ENCODE data around the gene PIH1D1.

PIH1D1 gene

GRCh38 chr19:49434907-49435583 is 16.6 kb downstream of the PIH1D1 start:
- no peak for DNase-seq (ENCODE audit: low spot score)

- no peak for DNase-seq (ENCODE audit: low spot score)
Observed at GRCh38 chr19:49433240-49433901, 18.2 kb downstream of the PIH1D1 start.

GRCh38 chr19:49432141-49433073 is 19.2 kb downstream of the PIH1D1 start:
- DNase-seq (ENCODE audit: low spot score) = no peak

GRCh38 chr19:49431330-49431749 is 20.3 kb downstream of the PIH1D1 start:
- no peak for DNase-seq (ENCODE audit: low spot score)

- peak; percentile 28 for DNase-seq (ENCODE audit: low spot score)
Observed at GRCh38 chr19:49430678-49431329, 20.8 kb downstream of the PIH1D1 start.

GRCh38 chr19:49430172-49430677 is 21.4 kb downstream of the PIH1D1 start:
- DNase-seq (ENCODE audit: low spot score) = no peak

- DNase-seq (ENCODE audit: low spot score) = no peak
Observed at GRCh38 chr19:49428547-49429451, 22.8 kb downstream of the PIH1D1 start.

- no peak for DNase-seq (ENCODE audit: low spot score)
Observed at GRCh38 chr19:49427855-49428546, 23.6 kb downstream of the PIH1D1 start.

- DNase-seq (ENCODE audit: low spot score) = no peak
Observed at GRCh38 chr19:49427339-49427738, 24.3 kb downstream of the PIH1D1 start.

- DNase-seq (ENCODE audit: low spot score) = no peak
Observed at GRCh38 chr19:49425922-49426592, 25.6 kb downstream of the PIH1D1 start.

GRCh38 chr19:49425178-49425577 is 26.4 kb downstream of the PIH1D1 start, which contains the start of gene GFY:
TSS of gene GFY (plus strand) at chr19:49425388. CDS start at chr19:49426431, 1,043 bp downstream.
- DNase-seq (ENCODE audit: low spot score) = no peak

- DNase-seq (ENCODE audit: low spot score) = peak; percentile 20
Observed at GRCh38 chr19:49423985-49424303, 27.7 kb downstream of the PIH1D1 start.

- DNase-seq (ENCODE audit: low spot score) = no peak
Observed at GRCh38 chr19:49423071-49423984, 28.3 kb downstream of the PIH1D1 start, which contains the start of gene PTH2. TSS of gene PTH2 (minus strand) at chr19:49423441. CDS start at chr19:49423339, 102 bp downstream.

GRCh38 chr19:49422407-49423070 is 29.1 kb downstream of the PIH1D1 start:
- DNase-seq (ENCODE audit: low spot score) = peak; percentile 38

GRCh38 chr19:49421878-49422202 is 29.8 kb downstream of the PIH1D1 start:
- DNase-seq (ENCODE audit: low spot score) = no peak

GRCh38 chr19:49421039-49421877 is 30.4 kb downstream of the PIH1D1 start:
- DNase-seq (ENCODE audit: low spot score) = peak; percentile 28

GRCh38 chr19:49420227-49420626 is 31.4 kb downstream of the PIH1D1 start:
- no peak for DNase-seq (ENCODE audit: low spot score)
